WTC11 (cell line): ENCODE results near the gene CD300H. TPM values are rescaled to one million over a fixed set of nuclear protein-coding genes. Genes with fewer than 3 reads are reported as not detected.

Source experiments
- ATAC-seq: fragments of 200-7000 bp; cut with Tn5 transposase; 2 replicates; pipeline ENCODE4 v1.10.0; 2021; ENCODE audit warnings: mild to moderate bottlenecking, moderate library complexity
- CTCF ChIA-PET: fragments of 300-600 bp; sonication (Branson Sonifier 250); formaldehyde crosslinking; loops from one replicate; lab custom pipeline; 2021; ENCODE audit warnings: antibody characterized with exemption; lab: Charles Lee
- POLR2A ChIA-PET: fragments of 350-600 bp; sonication (Branson Sonifier 250); formaldehyde crosslinking; loops from one replicate; lab custom pipeline; 2021; ENCODE audit warnings: antibody characterized with exemption; lab: Charles Lee
- DNase-seq: peaks from one replicate; pipeline ENCODE4 v3.0.0; 2021; ENCODE audit warnings: low spot score
- H3K27ac Mint-ChIP-seq: 2 replicates; pipeline ENCODE4 v1.8.0; 2021; ENCODE audit warnings: mixed read lengths
- H3K27me3 Mint-ChIP-seq: 2 replicates; pipeline ENCODE4 v1.8.0; 2021; ENCODE audit warnings: low read depth, mild to moderate bottlenecking, moderate library complexity, mixed read lengths
- H3K36me3 Mint-ChIP-seq: 2 replicates; pipeline ENCODE4 v1.8.0; 2021; ENCODE audit warnings: mixed read lengths
- H3K4me1 Mint-ChIP-seq: 2 replicates; pipeline ENCODE4 v1.8.0; 2022; ENCODE audit warnings: mixed read lengths
- H3K4me3 Mint-ChIP-seq: 2 replicates; pipeline ENCODE4 v1.8.0; 2021; ENCODE audit warnings: mild to moderate bottlenecking, moderate library complexity, mixed read lengths
- H3K9me3 Mint-ChIP-seq: 2 replicates; pipeline ENCODE4 v1.8.0; 2021; ENCODE audit warnings: mixed read lengths
- E2F1 ChIP-seq: sonication (generic); formaldehyde crosslinking; IDR thresholded peaks from 2 replicates; pipeline ENCODE4 v1.8.0; 2022; ENCODE audit warnings: mild to moderate bottlenecking, missing genetic modification reagents
- E2F4 ChIP-seq: sonication (generic); formaldehyde crosslinking; IDR thresholded peaks from 2 replicates; pipeline ENCODE4 v1.8.1; 2022; ENCODE audit warnings: low read depth, mild to moderate bottlenecking, moderate library complexity, missing genetic modification reagents, borderline replicate concordance
- HMGXB4 ChIP-seq: sonication (generic); formaldehyde crosslinking; IDR thresholded peaks from 2 replicates; pipeline ENCODE4 v1.8.1; 2023; ENCODE audit warnings: mild to moderate bottlenecking, moderate library complexity, missing genetic modification reagents
- MAX ChIP-seq: sonication (generic); formaldehyde crosslinking; IDR thresholded peaks from 2 replicates; pipeline ENCODE4 v1.8.0; 2022; ENCODE audit warnings: mild to moderate bottlenecking, missing genetic modification reagents
- MXD4 ChIP-seq: fragments of 250-450 bp; sonication (Bioruptor Pico); IDR thresholded peaks from 2 replicates; pipeline ENCODE4 v1.8.0; 2021; ENCODE audit warnings: mild to moderate bottlenecking, moderate library complexity, borderline replicate concordance
- NFE2L1 ChIP-seq: sonication (generic); formaldehyde crosslinking; IDR thresholded peaks from 2 replicates; pipeline ENCODE4 v1.8.1; 2023; ENCODE audit warnings: missing genetic modification reagents
- NR1H2 ChIP-seq: sonication (generic); formaldehyde crosslinking; IDR thresholded peaks from 2 replicates; pipeline ENCODE4 v1.9.0; 2021; ENCODE audit warnings: mild to moderate bottlenecking, moderate library complexity, missing genetic modification reagents
- RELA ChIP-seq: sonication (generic); formaldehyde crosslinking; IDR thresholded peaks from 2 replicates; pipeline ENCODE4 v1.8.1; 2022; ENCODE audit warnings: missing genetic modification reagents, mild to moderate bottlenecking, borderline replicate concordance
- ZNF121 ChIP-seq: sonication (generic); formaldehyde crosslinking; IDR thresholded peaks from 2 replicates; pipeline ENCODE4 v1.8.0; 2023; ENCODE audit warnings: missing genetic modification reagents
- ZNF232 ChIP-seq: sonication (generic); formaldehyde crosslinking; IDR thresholded peaks from 2 replicates; pipeline ENCODE4 v1.8.0; 2022; ENCODE audit warnings: mild to moderate bottlenecking, missing genetic modification reagents
- ZNF281 ChIP-seq: sonication (generic); formaldehyde crosslinking; IDR thresholded peaks from 2 replicates; pipeline ENCODE4 v1.8.0; 2023; ENCODE audit warnings: mild to moderate bottlenecking, missing genetic modification reagents
- ZNF396 ChIP-seq: fragments of 250-450 bp; sonication (Bioruptor Pico); IDR thresholded peaks from 2 replicates; pipeline ENCODE4 v1.8.0; 2021; ENCODE audit warnings: mild to moderate bottlenecking, moderate library complexity, borderline replicate concordance
- ZNF425 ChIP-seq: fragments of 250-450 bp; sonication (Bioruptor Pico); conservative IDR thresholded peaks from 2 replicates; pipeline ENCODE4 v1.9.0; 2021; ENCODE audit warnings: mild to moderate bottlenecking
- ZNF532 ChIP-seq: fragments of 250-450 bp; sonication (Bioruptor Pico); IDR thresholded peaks from 2 replicates; pipeline ENCODE4 v1.9.0; 2021; ENCODE audit warnings: mild to moderate bottlenecking, borderline replicate concordance
- total RNA-seq: library from RNA; stranded (reverse); gene quantifications from 3 replicates; pipeline ENCODE4 v1.2.3, GENCODE V29; 2021

The CD300H gene
- total RNA-seq, 1 experiment from 2014 or later: not detected

GRCh38 chr17:74568106-74568873 lies 981 bp upstream of the CD300H start:
- DNase-seq (no peak), ATAC-seq (no peak)
- Mint-ChIP-seq H3K36me3 (no peaks in the 10 kb centered on the region), H3K4me1 (peaks cover 4% of the 10 kb centered on the region; the same call in 1 of the 2 replicates), H3K27ac (no peak overlapping the region), H3K4me3 (no peak overlapping the region), H3K27me3 (peaks cover 13% of the 10 kb centered on the region), H3K9me3 (peaks cover 13% of the 10 kb centered on the region)
- POLR2A ChIA-PET: no interaction called here
- TF ChIP-seq HMGXB4: no peak
- no peak for TF ChIP-seq ZNF425 (CRISPR knock-in tag)
- no peak for TF ChIP-seq ZNF532
- no peak for TF ChIP-seq E2F1 (CRISPR knock-in tag)
- TF ChIP-seq ZNF396 (CRISPR knock-in tag): no peak
- TF ChIP-seq ZNF121 (CRISPR knock-in tag): no peak
- TF ChIP-seq E2F4 (CRISPR knock-in tag): no peak
- TF ChIP-seq NFE2L1: no peak
- no peak for TF ChIP-seq ZNF232 (CRISPR knock-in tag)
- TF ChIP-seq NR1H2 (CRISPR knock-in tag): no peak
- no peak for TF ChIP-seq RELA
- no peak for TF ChIP-seq MXD4 (CRISPR knock-in tag)
- no peak for TF ChIP-seq ZNF281
- TF ChIP-seq MAX (CRISPR knock-in tag): no peak
- CTCF ChIA-PET: interaction anchor here (2.4 kb wide), 1 partner anchor 89 kb away, joined by 31 read pairs; no protein-coding TSS in a partner anchor
